GOT3 (cell line): ENCODE data around the gene C20orf96.
"Not testable (repeated sequence)": the region's sequence is repeated elsewhere in the genome, so short reads cannot be mapped to it uniquely, and the experiment has no call there.

Source experiments
- DNase-seq: peaks from one replicate; lab custom pipeline; 2025; ENCODE audit warnings: mixed read lengths; lab: John Stamatoyannopoulos, UW

Gene C20orf96

GRCh38 chr20:237489-237888 is 53.1 kb downstream of the C20orf96 start:
- no peak for DNase-seq

- no peak for DNase-seq
These were observed 54.7 kb downstream of the C20orf96 start for GRCh38 chr20:235891-236290.

DNA sequence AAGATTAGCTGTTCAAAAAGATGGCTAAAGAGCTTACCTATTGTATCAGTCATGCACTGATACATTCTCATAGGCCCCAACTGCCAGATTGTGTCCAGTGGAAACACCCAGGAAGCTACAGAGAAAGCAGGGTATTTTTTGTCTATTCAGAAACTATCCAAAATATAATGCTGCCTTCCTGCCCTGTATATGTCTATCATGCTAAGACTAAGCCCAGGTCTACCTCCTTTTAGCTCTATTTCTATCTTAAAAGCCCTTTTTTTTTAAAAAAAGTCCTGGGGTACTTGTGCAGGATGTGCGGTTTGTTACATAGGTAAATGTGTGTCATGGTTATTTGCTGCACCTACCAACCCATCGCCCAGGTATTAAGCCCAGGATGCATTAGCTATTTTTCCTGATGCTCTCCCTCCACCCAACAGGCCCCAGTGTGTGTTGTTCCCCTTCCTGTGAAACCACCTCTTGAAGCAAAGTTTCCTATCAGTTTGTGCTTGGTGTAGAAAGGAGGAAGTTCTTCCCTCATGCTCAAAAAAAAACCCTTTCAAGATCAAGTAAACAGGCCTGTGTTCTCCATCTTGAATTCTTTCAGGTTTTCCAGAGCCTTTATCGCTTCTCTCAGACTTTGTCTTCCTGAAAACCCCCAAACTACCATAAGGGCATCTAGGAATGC is 63.0 kb downstream of the C20orf96 start:
- no peak for DNase-seq

DNA sequence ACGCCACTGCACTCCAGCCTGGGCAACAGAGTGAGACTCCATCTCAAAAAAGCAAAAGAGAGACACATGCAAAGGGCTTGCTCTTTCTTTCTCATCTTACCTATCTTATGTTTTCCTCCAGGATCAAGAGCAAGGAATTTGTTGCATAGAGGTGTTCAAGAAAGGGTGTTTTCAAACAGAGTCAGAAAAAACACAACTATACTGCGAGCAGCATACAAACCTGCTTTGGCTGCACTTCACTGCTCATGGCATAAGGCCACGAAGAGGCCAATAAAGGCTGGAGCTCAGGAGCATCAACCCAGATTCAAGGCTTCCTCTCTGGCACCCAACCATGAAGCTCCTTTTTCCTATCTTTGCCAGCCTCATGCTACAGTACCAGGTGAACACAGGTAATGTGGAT is 63.6 kb downstream of the C20orf96 start, which contains the start of gene DEFB129:
DEFB129 (plus strand) TSS at position 301 of the 400 bp plus-strand sequence; CDS start at position 332, 31 bp downstream.
- DNase-seq, result no peak

DNA sequence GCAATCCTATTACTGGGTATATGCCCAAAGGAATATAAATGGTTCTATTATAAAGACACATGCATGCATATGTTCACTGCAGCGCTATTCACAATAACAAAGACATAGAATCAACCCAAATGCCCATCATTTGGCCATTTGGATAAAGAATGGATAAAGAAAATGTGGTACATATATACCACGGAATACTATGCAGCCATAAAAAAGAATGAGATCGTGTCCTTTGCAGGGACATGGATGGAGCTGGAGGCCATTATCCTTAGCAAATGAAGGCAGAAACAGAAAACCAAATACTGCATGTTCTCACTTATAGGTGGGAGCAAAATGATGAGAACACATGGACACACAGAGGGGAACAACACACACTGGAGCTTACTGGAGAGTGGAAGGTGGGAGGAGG is 64.7 kb downstream of the C20orf96 start:
- DNase-seq, result not testable (repeated sequence)

DNA sequence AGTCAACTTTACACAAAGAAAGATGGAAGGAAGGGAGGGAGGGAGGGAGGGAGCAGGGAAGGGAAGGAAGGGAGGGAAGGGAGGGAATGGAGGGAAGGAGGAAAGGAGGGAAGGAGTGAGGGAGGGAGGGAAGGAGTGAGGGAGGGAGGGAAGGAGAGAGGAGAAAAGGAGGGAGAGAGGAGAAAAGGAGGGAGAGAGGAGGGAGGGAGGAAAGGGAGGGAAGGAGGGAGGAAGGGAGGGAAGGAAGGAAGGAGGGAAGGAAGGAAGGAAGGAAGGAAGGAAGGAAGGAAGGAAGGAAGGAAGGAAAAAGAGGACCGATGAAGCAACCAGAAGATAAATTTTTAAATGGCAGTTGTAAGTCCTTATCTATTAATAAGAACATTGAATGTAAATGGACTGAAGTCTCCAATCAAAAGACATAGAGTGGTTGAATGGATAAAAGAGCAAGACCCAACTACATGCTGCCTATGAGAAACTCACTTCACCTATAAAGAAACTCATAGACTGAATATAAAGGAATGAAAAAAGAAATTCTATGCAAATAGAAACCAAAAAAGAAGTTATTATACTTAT is 69.2 kb downstream of the C20orf96 start:
- DNase-seq, result no peak
